OCI-LY1 (cell line): ENCODE data around the gene OASL.

Source experiments
- H2AFZ ChIP-seq: fragments of 200-600 bp; sonication (generic), shearing (Covaris generic); 2 replicates; pipeline ENCODE4 v1.6.0; 2014; ENCODE audit warnings: antibody characterized with exemption, mild to moderate bottlenecking, low read length
- H3F3A ChIP-seq: fragments of 200-600 bp; sonication (generic), shearing (Covaris generic); 2 replicates; pipeline ENCODE4 v1.6.0; 2014; ENCODE audit warnings: mild to moderate bottlenecking, antibody characterized with exemption, low read length, moderate library complexity; ENCODE audit not compliant: insufficient read depth
- H3K27ac ChIP-seq: fragments of 200-600 bp; sonication (generic); 2 replicates; pipeline ENCODE4 v1.5.1; 2014; ENCODE audit warnings: low read length, mixed run types, mild to moderate bottlenecking, low read depth; ENCODE audit not compliant: poor library complexity, severe bottlenecking
- H3K27me3 ChIP-seq: fragments of 200-600 bp; sonication (generic); 2 replicates; pipeline ENCODE4 v1.6.0; 2014; ENCODE audit warnings: antibody characterized with exemption, mild to moderate bottlenecking, low read length, moderate library complexity; ENCODE audit not compliant: insufficient read depth
- H3K36me3 ChIP-seq: fragments of 200-600 bp; sonication (generic); 2 replicates; pipeline ENCODE4 v1.6.1; 2014; ENCODE audit warnings: mild to moderate bottlenecking, antibody characterized with exemption, low read length, moderate library complexity, mixed read lengths; ENCODE audit not compliant: insufficient read depth
- H3K4me1 ChIP-seq: fragments of 200-600 bp; sonication (generic); 2 replicates; pipeline ENCODE4 v1.5.1; 2014; ENCODE audit warnings: mild to moderate bottlenecking, low read length, moderate library complexity; ENCODE audit not compliant: insufficient read depth, severe bottlenecking
- H3K4me2 ChIP-seq: fragments of 200-600 bp; sonication (generic), shearing (Covaris generic); 2 replicates; pipeline ENCODE4 v1.6.1; 2014; ENCODE audit warnings: low read length
- H3K4me3 ChIP-seq: fragments of 200-600 bp; sonication (generic); 2 replicates; pipeline ENCODE4 v1.5.1; 2014; ENCODE audit warnings: low read length, low read depth, mild to moderate bottlenecking, mixed read lengths; ENCODE audit not compliant: poor library complexity, severe bottlenecking
- H3K79me2 ChIP-seq: fragments of 200-600 bp; shearing (Covaris generic); 2 replicates; pipeline ENCODE4 v1.6.1; 2016; ENCODE audit warnings: mixed run types, low read length, mixed read lengths; ENCODE audit not compliant: insufficient read depth
- H3K9ac ChIP-seq: fragments of 200-600 bp; sonication (generic), shearing (Covaris generic); 2 replicates; pipeline ENCODE4 v1.6.1; 2014; ENCODE audit warnings: mild to moderate bottlenecking, low read length, mixed read lengths
- H3K9me2 ChIP-seq: fragments of 200-600 bp; sonication (generic), shearing (Covaris generic); 2 replicates; pipeline ENCODE4 v1.6.1; 2014; ENCODE audit warnings: low read depth, mild to moderate bottlenecking, low read length, mixed read lengths
- H3K9me3 ChIP-seq: fragments of 200-600 bp; shearing (Covaris generic); 2 replicates; pipeline ENCODE4 v1.6.1; 2014; ENCODE audit warnings: low read length, mixed read lengths
- H4K20me1 ChIP-seq: fragments of 200-600 bp; sonication (generic), shearing (Covaris generic); 2 replicates; pipeline ENCODE4 v1.6.0; 2016; ENCODE audit warnings: mild to moderate bottlenecking, low read length; ENCODE audit not compliant: insufficient read depth
- CTCF ChIP-seq: fragments of 200-600 bp; sonication (generic), shearing (Covaris generic); IDR thresholded peaks from 2 replicates; pipeline ENCODE4 v1.5.1; 2017; ENCODE audit warnings: mild to moderate bottlenecking, antibody characterized with exemption, low read length, moderate library complexity, mixed read lengths
- EZH2 ChIP-seq: fragments of 200-600 bp; sonication (generic), shearing (Covaris generic); IDR thresholded peaks from 2 replicates; pipeline ENCODE4 v1.8.0; 2017; ENCODE audit warnings: borderline replicate concordance, mixed run types, mild to moderate bottlenecking, antibody characterized with exemption, low read length, moderate library complexity, mixed read lengths

The OASL gene

GRCh38 chr12:121015825-121016766, 22.9 kb downstream of the OASL start, which contains the start of gene C12orf43:
C12orf43 (minus strand) TSS chr12:121016487; CDS start chr12:121016474, 13 bp downstream.
- Histone ChIP-seq H2AFZ (peak within 1 kb of the TSS; percentile 90; the same call in 1 of the 2 replicates), H3K4me2 (peak within 1 kb of the TSS; percentile 97), H3K4me1 (peaks cover 13% of the 10 kb centered on the region), H3K79me2 (peaks cover 5% of the 10 kb centered on the region; the same call in 1 of the 2 replicates), H3K9me2 (no peaks in the 10 kb centered on the region), H3K27me3 (no peaks in the 10 kb centered on the region), H4K20me1 (no peaks in the 10 kb centered on the region), H3F3A (no peaks in the 10 kb centered on the region), H3K36me3 (peaks cover 12% of the 10 kb centered on the region; the same call in 1 of the 2 replicates), H3K27ac (no peak within 1 kb of the TSS), H3K4me3 (peak within 1 kb of the TSS; percentile 85), H3K9ac (peak within 1 kb of the TSS; percentile 75), H3K9me3 (no peaks in the 10 kb centered on the region)
- TF ChIP-seq EZH2 (no peak), CTCF (no peak)

GRCh38 chr12:121013715-121014114, 25.3 kb downstream of the OASL start:
- Histone ChIP-seq H2AFZ (no peak overlapping the region), H3K9me2 (no peaks in the 10 kb centered on the region), H3K36me3 (peaks cover 35% of the 10 kb centered on the region), H3K9me3 (no peaks in the 10 kb centered on the region), H4K20me1 (no peaks in the 10 kb centered on the region), H3F3A (no peaks in the 10 kb centered on the region), H3K27me3 (no peaks in the 10 kb centered on the region), H3K27ac (no peak overlapping the region), H3K4me2 (no peak overlapping the region), H3K4me3 (no peak overlapping the region), H3K9ac (no peak overlapping the region), H3K4me1 (peaks cover 13% of the 10 kb centered on the region), H3K79me2 (peaks cover 5% of the 10 kb centered on the region; the same call in 1 of the 2 replicates)
- no peak for TF ChIP-seq EZH2
- peak; percentile 18; the same call in 1 of the 2 replicates for TF ChIP-seq CTCF

GRCh38 chr12:121011820-121012219, 27.2 kb downstream of the OASL start:
- Histone ChIP-seq H4K20me1 (no peaks in the 10 kb centered on the region), H3K4me1 (peaks cover 13% of the 10 kb centered on the region), H3F3A (no peaks in the 10 kb centered on the region), H3K9ac (no peak overlapping the region), H3K79me2 (peaks cover 5% of the 10 kb centered on the region; the same call in 1 of the 2 replicates), H3K27me3 (no peaks in the 10 kb centered on the region), H3K4me2 (no peak overlapping the region), H3K4me3 (no peak overlapping the region), H3K9me2 (no peaks in the 10 kb centered on the region), H3K27ac (no peak overlapping the region), H3K9me3 (no peaks in the 10 kb centered on the region), H2AFZ (no peak overlapping the region), H3K36me3 (peaks cover 46% of the 10 kb centered on the region)
- TF ChIP-seq EZH2 (no peak), CTCF (no peak)
